NCI-H1092 treated with DMSO at 0.1 percent for 48 hours (cell line): ENCODE measurements around the gene PTPRN2.
A peak's percentile ranks its signal among the peaks of the same experiment; 100 is the strongest.
"Not testable (repeated sequence)": the region's sequence is repeated elsewhere in the genome, so short reads cannot be mapped to it uniquely, and the experiment has no call there.

Experiments used
- DNase-seq: peaks from one replicate; lab custom pipeline; 2025; lab: John Stamatoyannopoulos, UW

The PTPRN2 gene

GRCh38 chr7:157947504-157947903, 640.1 kb downstream of the PTPRN2 start:
- no peak for DNase-seq

- no peak for DNase-seq
Observed at GRCh38 chr7:157946398-157947060, 641.1 kb downstream of the PTPRN2 start.

- DNase-seq, result no peak
Observed at GRCh38 chr7:157945401-157945800, 642.2 kb downstream of the PTPRN2 start.

- no peak for DNase-seq
Observed at GRCh38 chr7:157944734-157945291, 642.8 kb downstream of the PTPRN2 start.

GRCh38 chr7:157944051-157944450, 643.6 kb downstream of the PTPRN2 start:
- DNase-seq, result no peak

- DNase-seq, result no peak
Observed at GRCh38 chr7:157943561-157943960, 644.1 kb downstream of the PTPRN2 start.

- DNase-seq, result no peak
Observed at GRCh38 chr7:157941210-157941609, 646.4 kb downstream of the PTPRN2 start.

- DNase-seq, result no peak
Observed at GRCh38 chr7:157940497-157940896, 647.1 kb downstream of the PTPRN2 start.

GRCh38 chr7:157938211-157938610, 649.4 kb downstream of the PTPRN2 start:
- no peak for DNase-seq

- DNase-seq, result no peak
Observed at GRCh38 chr7:157937406-157937805, 650.2 kb downstream of the PTPRN2 start.

GRCh38 chr7:157936976-157937375, 650.6 kb downstream of the PTPRN2 start:
- DNase-seq, result no peak

- DNase-seq, result not testable (repeated sequence)
Observed at GRCh38 chr7:157935721-157936120, 651.9 kb downstream of the PTPRN2 start.

GRCh38 chr7:157933219-157934155, 654.1 kb downstream of the PTPRN2 start:
- DNase-seq, result not testable (repeated sequence)

- DNase-seq, result no peak
Observed at GRCh38 chr7:157932498-157933218, 655.0 kb downstream of the PTPRN2 start.

- no peak for DNase-seq
Observed at GRCh38 chr7:157930926-157931466, 656.6 kb downstream of the PTPRN2 start.

GRCh38 chr7:157930441-157930840, 657.2 kb downstream of the PTPRN2 start:
- peak; percentile 85 for DNase-seq

GRCh38 chr7:157929671-157930070, 658.0 kb downstream of the PTPRN2 start:
- peak; percentile 23 for DNase-seq

- DNase-seq, result no peak
Observed at GRCh38 chr7:157928808-157929425, 658.7 kb downstream of the PTPRN2 start.

GRCh38 chr7:157928171-157928794, 659.3 kb downstream of the PTPRN2 start:
- DNase-seq, result no peak

GRCh38 chr7:157927313-157927925, 660.2 kb downstream of the PTPRN2 start:
- no peak for DNase-seq
